ENCODE measurements around the gene MIDN.

The MIDN gene

GRCh38 chr19:1260749-1261537, 12.6 kb downstream of the MIDN start:
- peak overlapping the region; percentile 70 for H3K27ac ChIP-seq (ENCODE audit: insufficient read depth, low read depth, low read length, poor library complexity, severe bottlenecking)
- 1% methylated on average over 83 of the region's 83 CpGs for WGBS, 2 experiments
- no peaks in the 10 kb centered on the region for H3K27me3 ChIP-seq (ENCODE audit: control insufficient read depth, insufficient read depth, low read length, poor library complexity, severe bottlenecking)
- no peaks in the 10 kb centered on the region for H3K9me3 ChIP-seq (ENCODE audit: control insufficient read depth, low read length)
- peaks cover 66% of the 10 kb centered on the region for H3K4me1 ChIP-seq (ENCODE audit: control insufficient read depth, insufficient read depth, low read length)
- peak overlapping the region; percentile 71 for H3K4me3 ChIP-seq (ENCODE audit: insufficient read depth, low read depth, low read length)
- H3K36me3 ChIP-seq (ENCODE audit: control insufficient read depth, insufficient read depth, low read length), result peaks cover 11% of the 10 kb centered on the region

GRCh38 chr19:1261538-1261797, 13.1 kb downstream of the MIDN start:
- H3K4me1 ChIP-seq (ENCODE audit: control insufficient read depth, insufficient read depth, low read length), result peaks cover 66% of the 10 kb centered on the region
- H3K9me3 ChIP-seq (ENCODE audit: control insufficient read depth, low read length), result no peaks in the 10 kb centered on the region
- H3K27me3 ChIP-seq (ENCODE audit: control insufficient read depth, insufficient read depth, low read length, poor library complexity, severe bottlenecking), result no peaks in the 10 kb centered on the region
- peaks cover 7% of the 10 kb centered on the region for H3K36me3 ChIP-seq (ENCODE audit: control insufficient read depth, insufficient read depth, low read length)
- WGBS, 2 experiments, result 26 to 27% methylated on average over 14 of the region's 14 CpGs
- H3K4me3 ChIP-seq (ENCODE audit: insufficient read depth, low read depth, low read length), result peak overlapping the region; percentile 71
- no peak overlapping the region for H3K27ac ChIP-seq (ENCODE audit: insufficient read depth, low read depth, low read length, poor library complexity, severe bottlenecking)

DNA sequence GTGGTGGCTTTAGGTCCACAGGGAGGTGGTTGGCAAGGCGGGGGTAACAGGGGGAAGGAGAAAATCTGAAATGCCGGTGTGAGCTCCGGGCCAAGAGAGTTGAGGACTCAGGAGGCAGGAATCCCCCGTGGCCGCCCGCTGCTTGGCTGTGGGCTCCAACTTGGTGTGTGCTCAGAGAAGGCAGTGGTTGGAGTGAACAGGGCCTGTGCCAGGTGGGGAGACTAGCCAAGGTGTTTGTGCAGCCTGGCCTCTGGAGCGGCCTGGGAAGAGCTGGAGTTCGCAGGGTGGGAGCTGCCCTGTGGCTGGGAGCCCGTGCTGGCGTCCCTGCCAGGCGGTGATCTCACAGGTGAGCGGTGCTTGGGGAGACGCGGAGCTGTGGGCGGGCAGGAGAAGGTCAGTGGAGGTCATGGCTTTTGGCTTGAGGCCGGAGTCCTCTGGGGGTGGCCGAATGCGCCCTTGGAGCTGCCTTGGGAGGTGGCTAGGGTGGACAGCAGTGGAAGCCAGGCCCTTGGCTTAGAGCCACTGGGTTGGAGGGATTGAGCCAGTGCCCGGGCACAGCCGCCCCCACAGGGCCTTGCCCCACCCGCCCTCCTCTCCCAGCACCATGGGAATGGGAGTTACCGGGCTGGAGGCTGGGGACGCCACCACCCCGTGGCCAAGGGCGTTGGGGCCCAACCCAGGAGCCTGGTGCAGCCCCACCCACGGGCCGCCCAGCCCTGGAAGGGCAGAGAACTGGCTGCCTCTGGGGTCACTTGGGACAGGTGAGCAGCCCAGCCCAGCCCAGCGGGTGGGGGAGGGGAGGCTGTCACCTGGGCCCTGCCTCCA, 13.6 kb downstream of the MIDN start:
- H3K4me1 ChIP-seq (ENCODE audit: control insufficient read depth, insufficient read depth, low read length), result peaks cover 61% of the 10 kb centered on the region
- H3K4me3 ChIP-seq (ENCODE audit: insufficient read depth, low read depth, low read length), result peak overlapping the region; percentile 71
- H3K27ac ChIP-seq (ENCODE audit: insufficient read depth, low read depth, low read length, poor library complexity, severe bottlenecking), result peak overlapping the region; percentile 13
- H3K9me3 ChIP-seq (ENCODE audit: control insufficient read depth, low read length), result no peaks in the 10 kb centered on the region
- WGBS, 2 experiments, result 49 to 53% methylated on average over 28 of the region's 28 CpGs
- peaks cover 2% of the 10 kb centered on the region for H3K36me3 ChIP-seq (ENCODE audit: control insufficient read depth, insufficient read depth, low read length)
- H3K27me3 ChIP-seq (ENCODE audit: control insufficient read depth, insufficient read depth, low read length, poor library complexity, severe bottlenecking), result peaks cover 1% of the 10 kb centered on the region

DNA sequence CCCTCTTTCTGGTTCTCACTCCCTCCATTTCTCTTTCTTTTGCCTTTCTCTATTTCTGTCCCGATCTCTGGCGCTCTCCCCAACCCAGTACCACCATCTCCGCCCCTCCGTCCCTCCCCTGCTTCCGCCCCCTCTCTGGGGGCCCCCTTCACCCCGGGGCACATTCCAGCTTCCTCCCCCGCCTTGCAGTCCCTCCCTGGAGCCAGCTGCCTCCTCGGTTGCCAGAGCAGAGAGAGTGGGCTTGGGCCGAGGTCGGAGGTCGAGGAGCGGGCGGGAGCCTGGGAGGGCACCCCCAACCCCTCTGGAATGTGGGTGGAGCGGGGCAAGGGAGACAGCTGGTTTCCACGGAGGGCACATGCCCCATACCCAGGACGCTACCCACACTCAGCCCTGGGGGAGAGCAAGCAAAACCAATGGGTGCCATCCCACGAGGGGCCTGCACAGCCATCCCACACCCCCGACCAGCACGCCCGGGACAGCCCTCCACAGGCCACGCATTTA, 14.3 kb downstream of the MIDN start:
- Histone ChIP-seq H3K4me1 (ENCODE audit: control insufficient read depth, insufficient read depth, low read length) (peaks cover 67% of the 10 kb centered on the region), H3K4me3 (ENCODE audit: insufficient read depth, low read depth, low read length) (peak overlapping the region; percentile 71), H3K27me3 (ENCODE audit: control insufficient read depth, insufficient read depth, low read length, poor library complexity, severe bottlenecking) (peaks cover 8% of the 10 kb centered on the region), H3K36me3 (ENCODE audit: control insufficient read depth, insufficient read depth, low read length) (no peaks in the 10 kb centered on the region), H3K27ac (ENCODE audit: insufficient read depth, low read depth, low read length, poor library complexity, severe bottlenecking) (peak overlapping the region; percentile 13), H3K9me3 (ENCODE audit: control insufficient read depth, low read length) (no peaks in the 10 kb centered on the region)
- WGBS, 2 experiments, result 39 to 41% methylated on average over 21 of the region's 21 CpGs

- Histone ChIP-seq H3K4me3 (ENCODE audit: insufficient read depth, low read depth, low read length) (no peak overlapping the region), H3K27me3 (ENCODE audit: control insufficient read depth, insufficient read depth, low read length, poor library complexity, severe bottlenecking) (peaks cover 13% of the 10 kb centered on the region), H3K4me1 (ENCODE audit: control insufficient read depth, insufficient read depth, low read length) (peaks cover 67% of the 10 kb centered on the region), H3K9me3 (ENCODE audit: control insufficient read depth, low read length) (no peaks in the 10 kb centered on the region), H3K36me3 (ENCODE audit: control insufficient read depth, insufficient read depth, low read length) (no peaks in the 10 kb centered on the region), H3K27ac (ENCODE audit: insufficient read depth, low read depth, low read length, poor library complexity, severe bottlenecking) (no peak overlapping the region)
- 69% methylated on average over 5 of the region's 5 CpGs for WGBS, 2 experiments
Measured at GRCh38 chr19:1263188-1263587, 14.8 kb downstream of the MIDN start.

DNA sequence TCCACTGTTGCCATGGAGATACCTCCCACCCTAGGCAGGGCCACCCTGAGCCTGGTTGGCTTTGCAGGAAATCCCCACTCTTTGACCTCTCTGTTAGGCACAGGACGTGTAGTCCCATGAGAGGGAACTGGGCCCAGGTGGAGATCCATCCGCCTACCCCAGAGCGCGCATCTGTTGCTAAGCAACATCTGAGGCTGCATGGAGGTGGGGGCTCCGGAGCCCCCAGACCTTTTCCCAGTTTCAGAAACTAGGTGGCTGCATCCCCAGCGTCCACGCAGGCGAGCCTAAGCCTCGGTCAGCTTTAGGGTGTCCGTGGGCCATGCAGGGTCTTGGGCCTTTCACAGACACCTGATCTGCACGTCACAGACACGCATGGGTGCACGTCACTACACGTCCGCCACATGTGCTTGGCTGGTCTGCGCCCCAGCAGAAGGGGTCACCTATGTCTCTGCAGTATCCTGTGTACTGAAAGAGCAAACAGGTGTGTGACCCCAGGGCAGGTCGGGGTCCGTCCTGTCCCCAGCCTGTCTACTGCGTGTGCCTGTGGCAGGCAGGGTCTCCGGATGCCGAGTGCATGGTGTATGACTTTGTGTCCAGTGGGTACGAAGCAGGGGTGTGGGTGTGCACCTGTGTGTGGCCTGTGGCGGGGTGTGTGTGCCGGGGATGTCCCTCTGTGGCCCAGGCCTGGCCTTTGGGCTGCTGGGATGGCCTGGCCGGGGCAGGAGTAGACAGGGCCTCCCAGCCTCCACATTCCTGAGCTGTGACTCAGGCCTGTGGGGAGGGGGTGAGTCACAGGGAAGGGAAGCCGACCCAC, 16.6 kb downstream of the MIDN start:
- Histone ChIP-seq H3K4me1 (ENCODE audit: control insufficient read depth, insufficient read depth, low read length) (peaks cover 61% of the 10 kb centered on the region), H3K4me3 (ENCODE audit: insufficient read depth, low read depth, low read length) (no peak overlapping the region)

GRCh38 chr19:1265615-1266128, 17.3 kb downstream of the MIDN start:
- H3K27me3 ChIP-seq (ENCODE audit: control insufficient read depth, insufficient read depth, low read length, poor library complexity, severe bottlenecking), result peaks cover 16% of the 10 kb centered on the region
- peaks cover 61% of the 10 kb centered on the region for H3K4me1 ChIP-seq (ENCODE audit: control insufficient read depth, insufficient read depth, low read length)
- H3K9me3 ChIP-seq (ENCODE audit: control insufficient read depth, low read length), result no peaks in the 10 kb centered on the region
- peak overlapping the region; percentile 28 for H3K27ac ChIP-seq (ENCODE audit: insufficient read depth, low read depth, low read length, poor library complexity, severe bottlenecking)
- 6% methylated on average over 28 of the region's 28 CpGs for WGBS, 2 experiments
- H3K4me3 ChIP-seq (ENCODE audit: insufficient read depth, low read depth, low read length), result peak overlapping the region; percentile 58
- no peaks in the 10 kb centered on the region for H3K36me3 ChIP-seq (ENCODE audit: control insufficient read depth, insufficient read depth, low read length)

More for the DNA sequence above, 16.6 kb downstream of the MIDN start:
- H3K9me3 ChIP-seq (ENCODE audit: control insufficient read depth, low read length), result no peaks in the 10 kb centered on the region
- H3K27ac ChIP-seq (ENCODE audit: insufficient read depth, low read depth, low read length, poor library complexity, severe bottlenecking), result peak overlapping the region; percentile 77
- H3K36me3 ChIP-seq (ENCODE audit: control insufficient read depth, insufficient read depth, low read length), result no peaks in the 10 kb centered on the region
- 66 to 68% methylated on average over 26 of the region's 26 CpGs for WGBS, 2 experiments
- H3K27me3 ChIP-seq (ENCODE audit: control insufficient read depth, insufficient read depth, low read length, poor library complexity, severe bottlenecking), result peaks cover 16% of the 10 kb centered on the region

DNA sequence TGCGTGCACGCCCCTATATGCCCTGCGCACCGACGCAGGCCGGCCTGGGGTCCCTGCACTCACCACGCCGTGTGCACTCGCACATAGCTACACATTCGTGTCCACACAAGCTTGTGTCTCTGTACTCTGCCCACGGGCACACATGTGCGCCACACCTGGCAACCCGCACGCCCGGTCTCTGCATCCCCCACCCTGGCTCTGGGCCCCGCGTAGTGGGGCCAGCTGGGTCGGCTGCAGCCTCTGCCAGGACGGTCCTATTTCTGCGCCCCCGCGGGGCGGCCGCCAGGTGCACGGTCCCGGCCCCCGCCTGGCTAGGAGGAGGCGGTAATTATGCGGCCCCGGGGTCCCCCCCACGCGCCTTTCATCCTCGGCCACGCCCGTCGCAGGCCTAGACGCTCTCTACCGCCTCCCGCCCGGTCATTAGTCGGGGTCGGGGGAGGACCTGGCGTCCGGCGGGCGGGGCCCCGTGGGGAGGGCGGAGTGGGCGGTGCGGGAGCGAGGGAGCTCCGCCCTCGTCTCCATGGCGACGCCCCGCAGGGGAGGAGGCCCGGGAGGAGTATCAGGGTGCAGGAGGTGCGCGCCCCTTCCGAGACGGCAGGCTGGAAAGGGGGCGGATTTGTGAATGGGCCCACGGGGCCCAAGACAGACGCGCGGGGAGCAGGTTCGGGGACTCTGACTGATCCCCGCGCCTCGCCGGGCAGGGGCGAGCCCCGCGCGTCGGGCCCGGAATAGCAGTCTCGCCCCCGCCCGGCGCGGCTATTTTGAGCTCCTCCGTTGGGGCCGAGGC, 17.9 kb downstream of the MIDN start:
- WGBS, 2 experiments, result 1 to 2% methylated on average over 84 of the region's 84 CpGs
- Histone ChIP-seq H3K4me1 (ENCODE audit: control insufficient read depth, insufficient read depth, low read length) (peaks cover 66% of the 10 kb centered on the region), H3K9me3 (ENCODE audit: control insufficient read depth, low read length) (no peaks in the 10 kb centered on the region), H3K36me3 (ENCODE audit: control insufficient read depth, insufficient read depth, low read length) (peaks cover 2% of the 10 kb centered on the region), H3K27ac (ENCODE audit: insufficient read depth, low read depth, low read length, poor library complexity, severe bottlenecking) (peak overlapping the region; percentile 66), H3K27me3 (ENCODE audit: control insufficient read depth, insufficient read depth, low read length, poor library complexity, severe bottlenecking) (peaks cover 16% of the 10 kb centered on the region), H3K4me3 (ENCODE audit: insufficient read depth, low read depth, low read length) (peak overlapping the region; percentile 58)

DNA sequence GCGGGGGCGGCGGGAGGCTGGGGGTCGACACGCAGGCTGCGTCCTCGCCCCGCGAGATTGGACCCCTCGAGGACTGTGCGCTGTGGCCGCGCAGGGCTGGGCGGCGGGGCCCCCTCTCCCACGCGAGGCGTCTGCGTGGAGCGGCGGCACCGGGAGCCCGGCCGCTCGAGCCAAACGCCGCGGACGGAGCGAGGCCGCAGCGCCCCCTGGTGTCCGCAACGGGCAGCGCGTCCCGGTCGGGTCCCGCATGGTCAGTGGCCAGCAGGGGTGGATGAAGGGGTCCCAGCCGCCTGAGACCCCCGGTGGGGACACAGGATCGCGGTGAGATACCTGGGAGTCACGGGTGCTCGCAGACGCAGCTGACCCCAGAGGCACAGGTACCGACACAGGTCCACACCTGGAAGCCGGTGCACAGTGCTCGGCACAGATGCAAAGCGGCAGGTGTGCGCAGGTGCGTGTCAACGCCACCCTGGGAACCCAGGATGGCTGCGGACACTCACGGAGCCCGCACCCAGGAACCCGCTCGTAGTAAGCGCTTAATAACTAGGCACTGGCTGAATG, 18.6 kb downstream of the MIDN start:
- peaks cover 9% of the 10 kb centered on the region for H3K36me3 ChIP-seq (ENCODE audit: control insufficient read depth, insufficient read depth, low read length)
- H3K27me3 ChIP-seq (ENCODE audit: control insufficient read depth, insufficient read depth, low read length, poor library complexity, severe bottlenecking), result peaks cover 16% of the 10 kb centered on the region
- H3K4me3 ChIP-seq (ENCODE audit: insufficient read depth, low read depth, low read length), result peak overlapping the region; percentile 58
- peaks cover 61% of the 10 kb centered on the region for H3K4me1 ChIP-seq (ENCODE audit: control insufficient read depth, insufficient read depth, low read length)
- 2% methylated on average over 59 of the region's 59 CpGs for WGBS, 2 experiments
- no peaks in the 10 kb centered on the region for H3K9me3 ChIP-seq (ENCODE audit: control insufficient read depth, low read length)
- peak overlapping the region; percentile 66 for H3K27ac ChIP-seq (ENCODE audit: insufficient read depth, low read depth, low read length, poor library complexity, severe bottlenecking)

Data from ectodermal cell (in vitro differentiated cells).